NCI-H2081 treated with DMSO at 0.1 percent for 48 hours (cell line): Measurements from ENCODE around the gene HTR3C.
"Not testable (repeated sequence)": the region's sequence is repeated elsewhere in the genome, so short reads cannot be mapped to it uniquely, and the experiment has no call there.

Experiments used
- DNase-seq: peaks from one replicate; lab custom pipeline; 2025; lab: John Stamatoyannopoulos, UW

Gene HTR3C, protein sequence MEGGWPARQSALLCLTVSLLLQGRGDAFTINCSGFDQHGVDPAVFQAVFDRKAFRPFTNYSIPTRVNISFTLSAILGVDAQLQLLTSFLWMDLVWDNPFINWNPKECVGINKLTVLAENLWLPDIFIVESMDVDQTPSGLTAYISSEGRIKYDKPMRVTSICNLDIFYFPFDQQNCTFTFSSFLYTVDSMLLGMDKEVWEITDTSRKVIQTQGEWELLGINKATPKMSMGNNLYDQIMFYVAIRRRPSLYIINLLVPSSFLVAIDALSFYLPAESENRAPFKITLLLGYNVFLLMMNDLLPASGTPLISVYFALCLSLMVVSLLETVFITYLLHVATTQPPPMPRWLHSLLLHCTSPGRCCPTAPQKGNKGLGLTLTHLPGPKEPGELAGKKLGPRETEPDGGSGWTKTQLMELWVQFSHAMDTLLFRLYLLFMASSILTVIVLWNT

DNA sequence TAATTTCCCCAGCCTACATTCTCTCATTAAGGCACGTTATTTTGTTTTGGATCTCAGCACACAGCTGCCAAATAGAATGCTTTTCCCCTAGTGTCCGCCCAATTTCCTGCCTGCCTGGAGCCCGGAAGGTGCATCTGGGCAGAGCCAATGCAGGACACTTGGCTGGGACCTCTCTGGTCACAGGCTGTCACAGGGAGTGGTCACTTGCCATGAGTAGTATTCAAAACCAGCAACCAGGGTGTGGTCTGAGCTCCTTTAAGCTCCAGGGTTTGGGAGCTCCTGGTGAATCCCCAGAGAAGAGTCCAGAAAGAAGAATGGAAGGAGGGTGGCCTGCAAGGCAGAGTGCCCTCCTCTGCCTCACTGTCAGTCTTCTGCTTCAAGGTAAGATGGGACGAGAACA lies at the start of gene HTR3C:
Gene HTR3C, plus strand, starts transcription at position 281 of the 400 bp plus-strand sequence. Its CDS starts 34 bp downstream, at position 315.
- DNase-seq: no peak

DNA sequence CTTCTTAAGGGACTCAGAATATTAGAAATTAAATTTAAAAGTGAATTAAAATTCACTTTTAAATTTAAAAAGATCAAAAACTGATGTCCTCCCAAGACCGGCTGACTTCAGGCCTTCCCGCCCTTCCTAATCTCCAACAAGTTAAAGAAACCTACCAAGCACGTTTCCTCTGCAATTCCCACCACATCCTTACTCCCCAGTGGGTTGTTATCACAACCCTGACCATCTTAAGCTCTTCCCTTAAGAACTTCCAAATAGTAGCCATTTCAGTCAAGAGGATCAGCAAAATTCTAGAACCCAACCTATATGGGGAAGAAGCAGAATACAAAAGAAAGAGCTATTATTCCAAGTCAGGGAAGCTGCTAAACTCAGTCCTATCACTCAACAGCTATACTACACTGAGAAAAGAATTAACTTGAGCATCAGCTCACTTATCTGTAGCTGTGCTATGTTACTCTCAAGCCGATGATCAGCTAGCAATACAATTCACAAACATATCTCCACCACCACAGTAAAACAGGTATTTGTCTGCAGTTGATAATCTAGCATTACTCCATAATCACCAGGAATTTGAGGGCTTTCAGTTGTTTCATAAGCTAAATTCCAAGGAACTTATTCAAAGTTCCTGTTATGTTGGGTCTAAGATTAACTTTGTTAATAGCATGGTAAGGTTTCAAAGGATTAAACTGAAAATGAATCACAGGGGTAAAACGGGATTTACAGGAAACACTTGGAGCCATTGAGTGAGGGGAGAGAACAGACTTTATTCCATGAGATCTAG lies 49.5 kb upstream of the HTR3C start:
- DNase-seq: no peak

DNA sequence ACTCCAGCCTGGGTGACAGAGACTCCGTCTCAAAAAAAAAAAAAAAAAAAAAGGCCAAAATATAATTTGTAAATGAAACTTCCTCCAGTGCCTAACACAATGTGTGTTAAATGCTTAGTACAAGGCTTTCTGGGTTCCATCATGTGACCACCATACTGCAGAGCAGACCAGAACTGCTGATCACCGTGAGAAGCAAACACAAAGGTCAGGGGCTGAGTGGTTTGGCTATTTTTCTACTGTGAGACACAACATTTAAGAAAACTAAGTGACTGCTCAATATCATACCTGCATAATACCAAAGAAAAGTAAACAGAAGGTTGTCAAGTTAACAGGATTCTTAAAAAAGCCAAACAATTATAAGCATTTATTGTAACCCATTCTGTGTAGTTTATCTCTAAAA lies 48.4 kb upstream of the HTR3C start:
- no peak for DNase-seq

DNA sequence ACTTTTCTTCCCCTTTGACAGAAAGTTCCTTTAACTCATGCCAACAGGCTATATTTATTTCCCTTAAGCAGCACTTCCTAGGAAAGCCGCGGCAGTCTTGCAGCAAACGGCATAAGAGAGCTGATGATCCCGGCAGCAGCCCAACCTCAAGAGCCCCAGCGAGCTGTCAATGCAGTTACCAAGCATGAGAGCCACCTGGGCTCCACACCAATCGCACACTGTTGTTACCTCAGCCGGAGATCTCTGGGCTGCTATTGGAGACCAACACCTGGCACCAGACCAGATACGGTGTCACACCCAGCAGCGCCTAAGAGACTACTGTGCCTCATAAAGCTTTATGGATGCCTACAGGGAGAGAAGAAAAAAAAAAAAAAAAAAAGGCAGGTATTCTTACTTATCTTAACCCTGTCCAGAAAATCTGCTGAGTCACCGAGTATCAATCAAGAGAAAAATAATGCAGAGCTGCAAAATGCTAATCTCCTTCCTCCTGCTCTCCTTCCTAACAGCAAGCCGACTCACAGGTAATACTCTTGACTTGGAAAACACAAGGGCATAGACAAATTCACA lies 46.8 kb upstream of the HTR3C start:
- DNase-seq: peak; percentile 97

DNA sequence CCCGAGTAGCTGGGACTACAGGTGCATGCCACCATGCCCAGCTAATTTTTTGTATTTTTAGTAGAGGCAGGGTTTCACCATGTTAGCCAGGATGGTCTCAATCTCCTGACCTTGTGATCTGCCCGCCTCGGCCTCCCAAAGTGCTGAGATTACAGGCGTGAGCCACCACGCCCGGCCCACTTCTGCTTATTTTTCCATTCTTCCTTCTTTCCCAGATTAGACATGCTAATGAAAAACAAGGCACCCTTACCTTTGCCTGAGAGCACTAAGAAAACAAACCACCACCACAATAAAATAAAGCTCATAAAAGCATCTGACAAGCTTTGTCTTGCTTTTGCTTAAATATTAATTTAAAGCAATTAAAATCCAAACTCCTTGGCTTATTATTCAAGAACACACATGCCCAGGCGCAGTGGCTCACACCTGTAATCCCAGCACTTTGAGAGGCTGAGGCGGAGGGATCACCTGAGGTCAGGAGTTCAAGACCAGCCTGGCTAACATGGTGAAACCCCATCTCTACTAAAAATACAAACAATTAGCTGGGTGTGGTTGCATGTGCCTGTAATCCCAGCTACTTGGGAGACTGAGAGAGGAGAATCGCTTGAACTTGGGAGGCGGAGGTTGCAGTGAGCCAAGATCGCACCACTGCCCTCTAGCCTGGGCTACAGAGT lies 45.6 kb upstream of the HTR3C start:
- DNase-seq: not testable (repeated sequence)

DNA sequence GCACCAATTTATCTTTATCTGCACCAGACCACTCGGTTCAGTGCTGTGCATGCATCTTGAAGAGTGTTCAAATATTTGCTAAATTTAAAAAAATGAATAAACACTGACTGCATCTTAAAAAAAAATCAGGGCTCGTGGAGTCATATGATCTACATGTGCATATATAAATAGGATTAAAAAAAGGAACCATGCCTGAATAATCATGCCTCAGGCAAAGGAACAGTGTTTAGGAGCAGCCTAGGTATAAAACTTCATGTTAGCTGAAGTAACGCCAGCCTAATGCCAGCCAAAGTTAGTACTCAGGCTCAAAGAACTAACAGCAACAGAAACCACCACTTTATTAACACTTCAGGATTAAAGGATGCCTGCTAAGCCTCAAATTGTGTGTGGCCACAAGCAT lies 44.7 kb upstream of the HTR3C start:
- no peak for DNase-seq

DNA sequence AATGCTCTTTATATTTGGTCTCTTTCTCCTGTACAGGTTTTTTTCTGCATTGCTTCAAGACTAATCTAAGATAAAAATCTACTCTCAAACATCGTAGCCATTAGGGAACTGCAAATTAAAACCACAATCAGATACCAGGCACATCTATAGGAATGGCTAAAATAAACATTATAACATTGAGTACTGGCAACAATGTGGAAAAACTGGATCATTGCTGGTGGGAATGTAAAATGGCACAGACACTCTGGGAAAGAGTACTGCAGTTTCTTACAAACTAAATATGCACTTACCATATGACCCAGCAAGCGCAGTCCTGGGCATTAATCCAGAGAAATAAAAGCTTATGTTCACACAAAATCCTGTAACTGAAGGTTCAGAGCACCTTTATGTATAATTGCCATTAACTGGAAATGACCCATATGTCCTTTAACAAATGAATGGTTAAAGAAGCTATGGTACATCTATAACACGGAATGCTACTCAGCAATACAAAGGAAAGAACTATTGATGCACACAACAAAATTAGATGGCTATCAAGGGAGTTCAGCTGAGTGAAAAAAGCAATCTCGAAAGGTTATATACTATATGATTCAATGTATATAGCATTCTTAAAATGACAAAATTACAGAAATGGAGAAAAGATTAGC lies 41.5 kb upstream of the HTR3C start:
- DNase-seq: no peak

DNA sequence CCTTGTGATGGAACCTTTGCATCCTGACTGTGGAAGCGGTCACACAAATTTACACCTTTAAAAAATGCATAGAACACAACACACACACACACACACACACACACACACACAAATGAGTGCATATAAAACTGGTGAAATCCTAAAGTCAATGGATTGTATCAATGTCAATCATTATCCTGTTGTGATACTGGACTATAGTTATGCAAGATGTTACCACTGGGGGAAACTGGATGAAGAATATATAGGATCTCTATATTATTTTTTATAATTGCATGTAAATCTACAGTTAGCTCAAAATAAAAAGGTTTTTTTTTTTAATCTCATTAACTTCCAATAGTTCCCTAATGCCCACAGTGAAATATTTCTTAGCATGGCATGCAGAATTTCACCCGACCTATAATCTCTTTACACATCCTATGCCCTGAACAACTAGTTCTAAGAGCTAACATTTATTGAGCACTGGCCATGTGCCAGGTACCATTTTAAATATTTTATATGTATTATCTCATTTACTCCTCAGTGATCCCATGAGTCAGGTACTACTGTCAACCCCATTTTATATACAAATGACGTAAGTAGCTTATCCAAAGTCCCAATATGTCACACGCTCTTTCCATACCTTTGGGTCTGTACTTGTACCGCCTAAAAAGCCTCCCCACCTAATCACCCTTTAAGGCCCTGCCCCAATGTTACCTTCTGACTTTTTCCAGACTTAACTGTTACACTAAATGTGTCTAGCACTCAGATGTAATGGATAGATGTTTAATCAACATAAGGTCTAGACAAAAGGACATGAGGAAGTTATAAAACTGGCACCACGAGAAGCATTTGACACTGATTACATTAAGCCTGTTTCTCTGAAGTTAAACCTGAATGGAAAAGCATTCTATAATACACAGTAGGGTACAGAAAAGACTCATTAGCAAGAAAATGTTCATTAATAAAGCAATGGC lies 40.6 kb upstream of the HTR3C start:
- no peak for DNase-seq

DNA sequence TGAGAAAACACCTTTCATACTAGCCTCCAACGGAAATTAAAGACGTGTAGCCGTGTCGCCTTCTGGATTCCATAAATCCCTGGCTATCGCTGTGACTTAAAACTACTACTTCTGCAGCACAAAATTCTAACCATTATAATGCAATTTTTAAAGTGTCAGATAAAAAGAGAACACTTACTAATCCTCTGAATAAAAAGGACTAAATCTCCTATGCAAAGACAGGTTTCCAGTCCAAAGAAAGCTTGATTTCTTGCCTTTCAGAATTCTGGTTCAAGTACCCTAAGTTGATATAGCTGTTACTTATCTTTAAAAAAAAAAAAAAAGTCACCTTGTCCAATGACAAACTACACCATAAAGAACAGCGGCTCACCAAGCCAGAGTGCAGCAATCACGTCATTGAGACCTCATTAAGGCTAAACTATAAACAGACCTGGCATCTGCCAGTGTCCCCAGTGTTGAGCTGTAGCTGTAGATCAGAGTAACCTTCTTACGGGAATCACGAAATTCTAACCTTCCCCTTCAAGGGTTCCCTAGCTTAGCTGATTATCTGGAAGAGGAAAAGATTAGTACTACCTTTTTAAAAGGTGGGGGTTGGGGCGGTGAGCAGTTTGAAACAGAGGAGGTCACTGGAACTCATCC lies 37.3 kb upstream of the HTR3C start:
- DNase-seq: peak; percentile 24

DNA sequence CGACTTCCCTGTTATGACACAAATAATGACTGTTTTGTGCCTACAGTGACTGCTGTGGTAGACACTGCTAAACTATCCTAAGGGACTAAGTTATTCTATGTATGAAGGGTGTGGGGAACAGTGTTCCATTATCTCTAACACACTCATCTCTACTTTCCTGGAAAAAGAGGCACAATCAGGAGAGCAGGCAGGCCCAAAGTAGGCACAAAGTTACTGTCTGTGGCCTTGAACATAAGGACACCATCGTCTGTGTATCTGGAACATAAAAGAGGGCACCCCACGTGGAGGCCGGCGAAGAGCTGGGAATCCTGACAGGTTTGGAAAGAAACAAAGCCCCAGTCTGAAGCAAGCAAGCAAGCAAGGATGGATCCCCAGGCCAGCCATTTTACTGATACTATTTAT lies 36.7 kb upstream of the HTR3C start:
- no peak for DNase-seq

DNA sequence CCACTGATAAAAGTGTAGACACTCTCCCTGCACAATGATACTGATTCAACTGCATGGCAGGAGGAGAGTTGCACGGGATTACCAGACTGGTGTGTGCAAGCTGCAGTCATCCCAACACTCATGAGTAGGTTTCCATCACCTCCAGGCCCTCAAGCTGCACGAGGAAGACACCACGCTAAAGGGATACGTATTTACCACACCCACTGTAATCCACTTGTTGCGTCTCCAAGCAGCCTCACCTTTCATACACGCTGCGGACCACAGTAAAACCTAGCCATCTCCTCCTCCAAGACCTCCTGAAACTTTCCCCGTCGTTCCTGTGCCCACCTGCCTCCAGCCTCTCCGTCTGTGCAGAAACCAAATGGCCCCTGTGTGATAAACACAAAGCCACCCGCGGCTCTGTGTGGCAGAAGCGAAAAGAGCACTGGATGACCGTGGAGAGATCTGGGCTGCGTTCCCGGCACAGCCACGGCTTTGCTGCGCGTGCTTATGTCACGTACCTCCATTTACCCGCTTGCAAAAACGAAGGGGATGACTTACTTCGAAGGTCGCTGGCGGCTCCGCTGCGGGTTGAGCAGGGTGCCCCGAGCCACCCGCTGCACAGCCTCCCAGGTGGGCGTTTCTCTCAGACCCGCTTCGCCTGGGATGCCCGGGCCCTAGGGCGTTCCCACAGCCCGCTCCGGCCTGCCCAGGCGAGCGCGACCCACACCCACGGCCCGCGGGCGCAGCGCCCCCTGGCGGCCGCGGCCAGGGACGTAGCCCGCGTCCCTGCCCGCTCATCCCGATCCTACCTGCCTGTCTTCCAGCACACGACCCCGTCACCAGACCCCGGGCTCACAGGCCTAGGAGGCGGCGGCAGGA lies 35.8 kb upstream of the HTR3C start:
- DNase-seq: no peak

DNA sequence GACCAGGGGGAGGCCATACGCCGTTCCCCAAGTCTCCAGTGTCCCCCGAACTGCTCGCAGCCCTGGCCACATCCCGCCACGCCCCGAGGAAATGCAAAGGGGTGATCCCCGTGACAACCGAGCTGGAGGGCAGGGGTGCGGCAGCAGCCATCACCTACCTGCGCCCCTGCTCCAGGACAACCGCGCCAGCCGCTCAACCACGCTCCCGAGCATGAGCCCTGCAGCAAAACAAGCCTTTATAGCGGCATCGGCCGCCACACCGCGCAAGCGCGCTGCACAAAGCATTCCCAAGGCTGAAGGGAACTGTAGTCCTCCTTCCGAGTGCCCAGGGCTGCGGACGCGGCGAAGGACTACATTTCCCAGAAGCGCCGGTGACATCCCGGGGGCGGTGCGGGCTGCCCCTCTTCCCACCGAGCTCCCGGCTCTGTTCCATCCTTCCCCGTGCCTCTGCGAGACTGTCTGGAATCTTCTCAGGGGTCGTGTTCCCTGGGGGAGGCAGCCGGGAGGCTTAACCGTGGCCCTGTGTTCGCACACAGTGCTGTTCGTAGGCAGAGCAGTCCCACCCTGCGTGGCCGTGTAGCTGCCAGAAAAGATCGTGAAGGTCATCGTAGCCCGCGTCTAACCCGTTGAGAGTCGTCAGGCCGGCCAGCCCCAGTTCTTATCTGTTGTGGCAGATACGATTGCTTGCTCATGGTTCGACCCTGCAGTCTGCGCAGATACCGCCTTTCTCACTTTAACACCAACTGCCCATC lies 35.0 kb upstream of the HTR3C start, which contains the start of gene ABCC5:
Gene ABCC5, minus strand, starts transcription at position 213 of the 752 bp plus-strand sequence. CDS start 3,492 bp downstream, outside the sequence.
- DNase-seq: peak; percentile 95

DNA sequence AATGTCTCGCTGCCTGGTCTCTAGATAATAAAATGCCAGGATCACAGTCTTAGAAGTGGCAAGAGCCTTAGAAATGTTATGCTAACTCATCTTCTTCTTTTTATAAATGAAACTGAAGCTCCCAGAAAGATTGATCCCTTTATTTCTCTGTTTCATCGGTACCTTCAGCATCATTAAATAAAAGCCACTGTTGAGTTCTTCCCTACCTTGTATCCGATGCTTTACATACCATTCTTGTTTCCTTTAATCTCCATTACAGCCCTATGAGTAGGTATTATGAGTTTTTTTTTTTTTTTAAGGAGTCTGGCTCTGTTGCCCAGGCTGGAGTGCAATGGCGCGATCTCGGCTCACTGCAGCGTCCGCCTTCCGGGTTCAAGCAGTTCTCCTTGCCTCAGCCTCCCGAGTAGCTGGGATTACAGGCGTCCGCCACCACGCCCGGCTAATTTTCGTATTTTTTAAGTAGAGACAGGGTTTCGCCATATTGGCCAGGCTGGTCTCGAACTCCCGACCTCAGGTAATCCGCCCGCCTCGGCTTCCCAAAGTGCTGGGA lies 34.3 kb upstream of the HTR3C start:
- DNase-seq: no peak

DNA sequence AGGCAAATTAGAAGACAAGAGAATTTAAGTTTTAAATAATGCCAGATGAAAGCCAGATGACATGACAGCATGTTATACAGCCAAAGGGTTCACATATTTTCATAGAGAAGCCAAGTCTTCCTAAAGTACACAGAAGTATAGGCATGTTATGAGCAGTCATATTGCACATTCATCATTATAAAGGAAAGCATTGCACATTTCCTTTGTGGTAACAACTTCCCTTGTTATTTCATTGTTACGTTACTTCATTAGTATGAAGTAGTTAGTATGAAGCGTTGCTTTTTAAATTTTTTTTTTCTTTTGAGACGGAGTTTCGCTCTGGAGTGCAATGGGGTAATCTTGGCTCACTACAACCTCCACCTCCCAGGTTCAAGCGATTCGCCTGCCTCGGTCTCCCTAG lies 30.5 kb upstream of the HTR3C start:
- no peak for DNase-seq

DNA sequence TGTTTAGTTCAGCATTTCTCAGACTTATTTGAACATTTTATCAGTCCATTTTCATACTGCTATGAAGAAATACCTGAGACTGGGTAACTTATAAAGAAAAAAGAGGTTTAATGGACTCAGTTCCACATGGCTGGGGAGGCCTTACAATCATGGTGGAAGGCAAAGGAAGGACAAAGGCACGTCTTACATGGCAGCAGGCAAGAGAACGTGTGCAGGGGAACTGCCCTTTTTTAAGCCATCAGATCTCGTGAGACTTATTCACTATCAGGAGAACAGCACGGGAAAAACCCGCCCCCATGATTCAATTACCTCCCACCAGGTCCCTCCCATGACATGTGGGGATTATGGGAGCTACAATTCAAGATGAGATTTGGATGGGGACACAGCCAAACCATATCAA lies 27.6 kb upstream of the HTR3C start:
- DNase-seq: not testable (repeated sequence)

DNA sequence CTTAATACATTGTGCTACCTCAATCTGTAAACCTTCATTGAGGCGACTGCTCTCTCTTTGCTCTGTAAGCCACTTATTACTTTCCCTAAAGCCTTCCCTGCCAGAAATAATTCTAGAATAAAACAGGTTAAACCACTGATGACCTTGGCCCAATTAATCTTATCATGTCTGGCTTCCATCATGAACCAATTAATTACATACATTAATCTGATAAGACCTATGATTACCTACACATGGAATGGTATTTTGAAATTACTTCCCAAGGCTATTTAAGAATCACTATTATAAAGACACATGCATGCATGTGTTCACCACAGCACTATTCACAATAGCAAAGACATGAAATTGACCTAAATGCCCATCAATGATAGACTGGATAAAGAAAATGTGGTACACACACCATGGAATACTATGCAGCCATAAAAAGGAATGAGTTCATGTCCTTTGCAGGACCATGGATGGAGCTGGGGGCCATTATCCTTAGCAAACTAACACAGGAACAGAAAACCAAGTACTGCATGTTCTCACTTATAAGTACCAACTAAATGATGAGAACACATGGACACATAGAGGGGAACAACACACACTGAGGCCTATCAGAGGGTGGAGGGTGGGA lies 24.5 kb upstream of the HTR3C start:
- not testable (repeated sequence) for DNase-seq

DNA sequence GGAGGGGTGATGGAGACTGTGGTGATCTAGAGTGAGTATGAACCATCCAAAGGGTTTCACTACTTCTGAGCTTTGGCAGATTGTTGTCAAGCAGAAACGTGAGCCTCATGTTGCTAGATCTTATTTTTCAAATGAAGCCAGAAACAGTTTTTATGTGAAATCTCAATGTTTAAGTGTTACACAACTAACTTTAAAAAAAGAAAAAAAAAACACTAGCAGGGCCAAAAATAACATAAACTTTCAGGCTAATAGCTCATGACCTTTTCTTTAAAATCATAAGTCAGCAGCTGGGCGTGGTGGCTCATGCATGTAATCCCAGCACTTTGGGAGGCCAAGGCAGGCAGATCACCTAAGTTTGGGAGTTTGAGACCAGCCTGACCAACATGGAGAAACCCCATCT lies 23.4 kb upstream of the HTR3C start:
- no peak for DNase-seq

DNA sequence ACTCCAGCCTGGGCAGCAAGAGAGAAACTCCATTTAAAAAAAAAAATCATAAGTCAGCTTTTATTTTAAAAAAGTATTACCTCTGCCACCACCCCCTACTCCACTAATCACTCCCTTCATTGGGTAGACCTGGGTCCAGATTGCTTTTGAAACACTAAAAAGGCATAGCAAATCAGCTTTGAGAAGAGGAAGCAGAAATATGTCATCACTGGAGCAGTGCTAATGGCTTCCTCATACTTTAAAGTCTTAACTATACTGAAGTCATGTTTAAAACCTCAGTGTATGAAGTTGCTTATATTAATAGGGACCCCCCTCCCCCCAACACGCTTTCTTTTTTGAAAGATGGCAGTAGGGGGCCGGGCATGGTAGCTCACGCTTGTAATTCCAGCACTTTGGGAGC lies 22.3 kb upstream of the HTR3C start:
- DNase-seq: no peak
